Activated CD4-positive, alpha-beta T cell treated with anti-CD3 and anti-CD28 coated beads, Interleukin-2, amount 10 ng/mL, durations not matched to agents 24 days and 14 days (primary cell): ENCODE measurements around the gene ZP3. TPM values are rescaled to one million over a fixed set of nuclear protein-coding genes. Genes with fewer than 3 reads are reported as not detected.
A peak's percentile ranks its signal among the peaks of the same experiment; 100 is the strongest.
"Not testable (repeated sequence)": the region's sequence is repeated elsewhere in the genome, so short reads cannot be mapped to it uniquely, and the experiment has no call there.

Source experiments
- DNase-seq: peaks from one replicate; pipeline ENCODE4 v3.0.0; 2022
- H3K27ac Mint-ChIP-seq: one replicate; pipeline ENCODE4 v1.8.0; 2022; ENCODE audit warnings: mild to moderate bottlenecking, mixed read lengths
- H3K27me3 Mint-ChIP-seq: one replicate; pipeline ENCODE4 v1.8.0; 2022; ENCODE audit warnings: mixed read lengths
- H3K36me3 Mint-ChIP-seq: one replicate; pipeline ENCODE4 v1.8.0; 2022; ENCODE audit warnings: low read depth, mild to moderate bottlenecking, mixed read lengths
- H3K4me1 Mint-ChIP-seq: one replicate; pipeline ENCODE4 v1.8.0; 2021; ENCODE audit warnings: mixed read lengths
- H3K4me3 Mint-ChIP-seq: one replicate; pipeline ENCODE4 v1.8.0; 2022; ENCODE audit warnings: mild to moderate bottlenecking, moderate library complexity, mixed read lengths
- H3K9me3 Mint-ChIP-seq: one replicate; pipeline ENCODE4 v1.8.0; 2021; ENCODE audit warnings: mixed read lengths
- intact Hi-C: fragments of 100-400 bp; cut with micrococcal nuclease; formaldehyde crosslinking; loops from one replicate; pipeline ENCODE4 v1.15.1; 2023
- total RNA-seq: library from RNA; stranded (reverse); gene quantifications from 2 replicates; pipeline ENCODE4 v1.2.3, GENCODE V29; 2022

The ZP3 gene
- total RNA-seq, 1 donor from 2014 or later: 7.5 TPM

DNA sequence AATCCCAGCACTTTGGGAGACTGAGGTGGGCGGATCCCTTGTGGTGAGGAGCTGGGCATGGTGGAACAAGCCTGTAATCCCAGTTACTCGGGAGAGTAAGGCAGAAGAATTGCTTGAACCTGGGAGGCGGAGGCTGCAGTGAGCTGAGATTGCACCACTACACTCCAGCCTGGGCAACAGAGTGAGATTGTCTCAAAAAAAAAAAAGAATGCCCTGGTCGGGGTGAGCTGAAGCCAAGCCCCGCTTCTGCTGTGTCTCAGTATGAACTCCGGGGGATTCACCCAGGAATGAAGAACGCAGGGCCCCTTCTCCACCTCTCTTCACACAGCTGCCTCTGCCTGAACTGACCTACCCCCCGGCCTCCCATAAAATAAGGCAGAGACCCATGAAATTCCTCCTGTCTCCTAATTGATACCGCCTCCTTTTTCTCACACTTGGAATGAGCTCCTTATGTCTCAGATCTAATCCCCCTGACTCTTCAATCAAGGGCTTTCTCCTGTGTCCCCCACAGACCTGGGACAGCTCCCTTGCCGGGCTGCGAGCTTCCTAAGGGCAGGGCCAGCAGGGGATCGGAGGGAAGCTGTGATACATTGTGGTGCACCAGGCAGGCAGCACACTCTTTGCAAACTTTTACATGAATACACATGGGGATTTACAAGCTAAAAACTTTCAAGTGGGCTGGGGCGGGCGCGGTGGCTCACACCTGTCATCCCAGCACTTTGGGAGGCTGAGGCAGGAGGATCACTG lies 911 bp upstream of the ZP3 start:
- intact Hi-C loops: no loop called here
- no peak overlapping the region for H3K27ac Mint-ChIP-seq
- peaks cover 15% of the 10 kb centered on the region for H3K27me3 Mint-ChIP-seq

DNA sequence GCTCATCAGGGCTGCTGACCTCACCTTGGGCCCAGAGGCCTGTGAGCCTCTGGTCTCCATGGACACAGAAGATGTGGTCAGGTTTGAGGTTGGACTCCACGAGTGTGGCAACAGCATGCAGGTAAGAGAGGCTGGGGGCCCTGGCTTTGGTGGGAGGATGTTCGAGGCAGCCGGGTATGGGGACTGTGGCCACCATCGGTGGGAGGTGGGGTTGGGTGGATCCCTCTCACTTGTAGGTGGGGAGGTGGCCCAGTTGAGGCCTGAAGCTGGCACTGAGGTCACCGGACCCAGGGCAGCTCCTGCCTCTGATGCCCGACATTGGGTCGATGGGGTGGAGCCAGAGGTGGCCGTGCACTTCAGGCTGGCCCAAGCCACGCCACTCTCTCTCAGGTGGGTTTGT lies 406 bp downstream of the ZP3 start:
- H3K36me3 Mint-ChIP-seq: no peaks in the 10 kb centered on the region
- H3K27ac Mint-ChIP-seq: no peak overlapping the region
- DNase-seq: no peak
- no peaks in the 10 kb centered on the region for H3K9me3 Mint-ChIP-seq
- peaks cover 8% of the 10 kb centered on the region for H3K27me3 Mint-ChIP-seq
- intact Hi-C loops: no loop called here
- peaks cover 19% of the 10 kb centered on the region for H3K4me1 Mint-ChIP-seq
- no peak overlapping the region for H3K4me3 Mint-ChIP-seq

More for the DNA sequence above, 911 bp upstream of the ZP3 start:
- DNase-seq: no peak
- Mint-ChIP-seq H3K9me3 (no peaks in the 10 kb centered on the region), H3K36me3 (no peaks in the 10 kb centered on the region), H3K4me3 (peak overlapping the region; percentile 20), H3K4me1 (peaks cover 23% of the 10 kb centered on the region)

DNA sequence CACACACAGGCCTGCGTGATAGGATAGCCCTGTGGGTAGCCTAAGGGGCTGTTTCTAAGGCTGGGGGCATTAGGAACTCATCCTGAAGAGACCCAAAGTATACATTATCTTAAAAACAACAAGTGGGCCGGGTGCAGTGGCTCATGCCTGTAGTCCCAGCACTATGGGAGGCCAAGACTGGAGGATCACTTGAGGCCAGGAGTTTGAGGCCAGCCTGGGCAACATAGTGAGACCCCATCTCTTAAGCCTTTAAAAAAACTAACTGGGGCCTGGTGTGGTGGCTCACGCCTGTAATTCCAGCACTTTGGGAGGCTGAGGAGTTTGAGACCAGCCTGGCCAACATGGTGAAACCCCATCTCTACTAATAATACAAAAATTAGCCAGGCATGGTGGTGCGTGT lies 808 bp downstream of the ZP3 start:
- intact Hi-C loops, H3K27me3 Mint-ChIP-seq, H3K4me3 Mint-ChIP-seq, H3K9me3 Mint-ChIP-seq, H3K36me3 Mint-ChIP-seq, H3K27ac Mint-ChIP-seq, DNase-seq: not testable (repeated sequence)
- H3K4me1 Mint-ChIP-seq: peaks cover 19% of the 10 kb centered on the region

DNA sequence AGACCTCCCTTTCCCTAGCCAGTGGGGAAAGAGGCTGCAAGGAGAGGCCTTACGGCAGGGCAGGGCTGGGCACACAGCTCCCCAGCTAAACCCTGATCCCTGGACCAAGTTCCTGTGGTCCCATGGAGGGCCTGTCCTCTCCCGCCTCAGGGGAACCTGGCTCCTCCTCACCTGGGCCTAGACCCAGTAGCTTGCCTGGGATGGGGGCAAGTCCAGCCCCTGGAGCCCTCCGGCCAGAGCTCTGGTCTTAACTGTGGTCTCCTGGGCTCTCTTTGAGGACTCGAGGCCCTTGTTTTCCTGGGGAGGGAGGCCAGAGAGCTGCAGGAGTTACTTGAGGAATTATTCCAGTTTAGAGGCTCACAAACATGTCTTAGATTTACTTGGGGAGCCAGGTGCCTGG lies 1.5 kb downstream of the ZP3 start:
- Mint-ChIP-seq H3K9me3 (no peaks in the 10 kb centered on the region), H3K27me3 (peaks cover 5% of the 10 kb centered on the region), H3K27ac (no peak overlapping the region), H3K4me3 (no peak overlapping the region), H3K4me1 (peaks cover 19% of the 10 kb centered on the region), H3K36me3 (no peaks in the 10 kb centered on the region)
- intact Hi-C loops: no loop called here
- no peak for DNase-seq

DNA sequence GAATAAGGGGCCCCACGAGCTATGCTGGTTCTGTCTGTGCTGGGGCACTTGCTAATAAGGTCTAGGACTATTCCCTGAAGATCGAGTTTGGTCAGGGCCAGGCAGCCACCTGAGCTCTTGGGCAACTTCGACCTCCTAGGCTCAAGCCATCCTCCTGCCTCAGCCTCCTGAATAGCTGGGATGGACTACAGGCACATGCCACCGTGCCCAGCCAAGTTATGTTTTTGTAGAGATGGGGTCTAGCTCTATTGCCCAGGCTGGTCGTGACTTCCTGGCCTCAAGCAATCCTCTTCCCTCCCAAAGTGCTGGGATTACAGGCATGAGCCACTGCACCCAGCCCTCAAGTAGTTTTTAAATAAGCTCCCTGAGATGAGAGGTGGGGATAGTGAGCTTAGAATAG lies 2.9 kb downstream of the ZP3 start:
- H3K36me3 Mint-ChIP-seq: no peaks in the 10 kb centered on the region

DNA sequence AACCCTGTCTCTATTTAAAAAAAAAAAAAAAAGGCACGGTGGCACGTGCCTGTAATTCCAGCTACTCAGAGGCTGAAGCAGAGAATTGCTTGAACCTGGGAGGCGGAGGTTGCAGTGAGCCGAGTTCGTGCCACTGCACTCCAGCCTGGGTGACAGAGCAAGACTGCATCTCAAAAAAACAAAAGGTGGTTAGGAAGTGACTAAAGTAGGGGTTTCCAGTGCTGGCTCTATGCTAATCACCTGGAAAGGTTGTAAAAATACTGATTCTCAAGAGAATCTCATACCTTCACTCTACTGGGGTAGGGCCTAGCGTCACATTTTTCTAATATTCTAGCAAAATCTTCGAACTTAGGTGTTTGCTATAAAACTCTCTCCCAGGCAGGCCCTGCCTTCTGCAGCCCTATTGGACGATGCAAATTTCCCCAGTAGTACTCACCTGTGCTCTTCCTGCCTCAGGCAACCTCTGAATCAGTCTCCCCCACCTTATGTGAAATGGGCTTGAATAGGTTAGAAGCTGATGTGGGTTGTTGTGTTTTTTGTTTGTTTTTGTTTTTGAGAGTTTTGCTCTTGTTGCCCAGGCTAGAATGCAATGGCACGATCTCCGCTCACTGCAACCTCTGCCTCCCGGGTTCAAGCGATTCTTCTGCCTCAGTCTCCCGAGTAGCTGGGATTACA lies 3.5 kb downstream of the ZP3 start:
- H3K4me1 Mint-ChIP-seq: peaks cover 17% of the 10 kb centered on the region
- H3K36me3 Mint-ChIP-seq: no peaks in the 10 kb centered on the region
- H3K4me3 Mint-ChIP-seq: no peak overlapping the region
- H3K9me3 Mint-ChIP-seq: no peaks in the 10 kb centered on the region
- H3K27ac Mint-ChIP-seq: no peak overlapping the region
- no peak for DNase-seq
- intact Hi-C loops: no loop called here
- peaks cover 3% of the 10 kb centered on the region for H3K27me3 Mint-ChIP-seq

More for the DNA sequence above, 2.9 kb downstream of the ZP3 start:
- intact Hi-C loops: no loop called here
- no peak for DNase-seq
- Mint-ChIP-seq H3K4me3 (no peak overlapping the region), H3K27me3 (peaks cover 5% of the 10 kb centered on the region), H3K27ac (no peak overlapping the region), H3K9me3 (no peaks in the 10 kb centered on the region), H3K4me1 (peaks cover 19% of the 10 kb centered on the region)

DNA sequence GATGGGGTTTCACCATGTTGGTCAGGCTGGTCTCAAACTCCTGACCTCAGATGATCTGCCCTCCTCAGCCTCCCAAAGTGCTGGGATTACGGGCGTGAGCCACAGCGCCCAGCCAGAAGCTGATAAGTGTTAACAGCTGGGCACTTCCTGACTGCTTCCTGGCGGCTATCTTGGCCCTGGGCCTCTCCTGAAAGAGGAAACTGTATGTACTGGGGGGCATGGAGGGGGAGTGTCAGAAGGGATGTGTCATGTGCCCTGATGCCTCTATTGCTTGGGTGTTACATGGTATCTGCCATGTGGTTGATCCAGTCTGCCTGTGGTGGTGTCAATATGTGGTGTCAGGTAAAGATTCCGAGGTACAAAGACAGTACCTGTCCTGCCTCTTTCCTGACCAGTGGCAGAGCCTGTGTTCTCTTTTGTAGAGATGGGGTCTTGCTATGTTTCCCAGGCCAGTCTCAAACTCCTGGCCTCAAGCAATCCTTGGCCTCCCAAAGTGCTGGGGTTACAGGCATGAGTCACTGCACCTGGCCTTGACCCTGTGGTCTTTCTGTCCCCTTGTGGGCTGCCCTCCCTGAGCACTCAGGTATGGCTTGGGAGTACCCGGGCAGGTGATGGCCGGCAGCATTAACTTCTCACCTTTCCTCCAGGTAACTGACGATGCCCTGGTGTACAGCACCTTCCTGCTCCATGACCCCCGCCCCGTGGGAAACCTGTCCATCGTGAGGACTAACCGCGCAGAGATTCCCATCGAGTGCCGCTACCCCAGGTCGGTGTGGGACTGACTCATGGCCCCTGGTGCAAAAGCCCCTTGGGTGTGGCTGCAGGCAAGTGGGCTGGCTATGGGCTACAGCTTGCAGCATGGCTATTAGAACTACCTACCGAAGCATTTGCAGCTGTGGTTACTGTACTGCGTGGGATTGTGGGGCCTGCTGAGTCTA lies 4.4 kb downstream of the ZP3 start:
- Mint-ChIP-seq H3K36me3 (no peaks in the 10 kb centered on the region), H3K4me3 (no peak overlapping the region), H3K27me3 (no peaks in the 10 kb centered on the region), H3K9me3 (no peaks in the 10 kb centered on the region), H3K27ac (no peak overlapping the region), H3K4me1 (peaks cover 11% of the 10 kb centered on the region)
- DNase-seq: no peak
- intact Hi-C loops: no loop called here

GRCh38 chr7:76430211-76430610 lies 5.5 kb downstream of the ZP3 start:
- Mint-ChIP-seq H3K9me3 (no peaks in the 10 kb centered on the region), H3K27me3 (no peaks in the 10 kb centered on the region), H3K27ac (no peak overlapping the region), H3K36me3 (peaks cover 2% of the 10 kb centered on the region), H3K4me3 (no peak overlapping the region), H3K4me1 (peaks cover 2% of the 10 kb centered on the region)
- intact Hi-C loops: no loop called here
- DNase-seq: no peak

DNA sequence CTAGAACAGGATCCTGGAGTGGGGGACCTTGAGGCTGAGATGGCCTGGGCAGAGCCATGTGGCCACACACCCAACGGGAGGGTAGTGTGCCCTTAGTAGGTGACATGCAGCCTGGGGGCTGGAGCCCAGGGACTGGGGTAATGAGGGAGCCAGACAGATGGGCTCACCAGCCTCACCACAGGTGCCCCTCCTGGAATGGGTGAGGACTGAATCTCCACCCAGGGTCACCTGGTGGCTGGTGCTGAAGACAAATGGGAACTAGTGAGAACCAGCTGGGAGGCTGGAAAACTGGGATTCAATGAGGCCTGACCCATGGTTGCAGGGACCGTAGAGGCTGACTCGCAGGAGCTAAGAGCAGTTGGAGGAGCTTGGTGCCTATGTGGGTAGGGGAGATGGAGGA lies 6.1 kb downstream of the ZP3 start:
- H3K9me3 Mint-ChIP-seq: no peaks in the 10 kb centered on the region
- peaks cover 2% of the 10 kb centered on the region for H3K36me3 Mint-ChIP-seq
- DNase-seq: no peak
- intact Hi-C loops: no loop called here
- H3K4me1 Mint-ChIP-seq: peaks cover 2% of the 10 kb centered on the region
- H3K27ac Mint-ChIP-seq: no peak overlapping the region
- H3K4me3 Mint-ChIP-seq: no peak overlapping the region
- H3K27me3 Mint-ChIP-seq: no peaks in the 10 kb centered on the region

- intact Hi-C loops: not testable (repeated sequence)
Measured at GRCh38 chr7:76437873-76438272, 13.1 kb downstream of the ZP3 start.

DNA sequence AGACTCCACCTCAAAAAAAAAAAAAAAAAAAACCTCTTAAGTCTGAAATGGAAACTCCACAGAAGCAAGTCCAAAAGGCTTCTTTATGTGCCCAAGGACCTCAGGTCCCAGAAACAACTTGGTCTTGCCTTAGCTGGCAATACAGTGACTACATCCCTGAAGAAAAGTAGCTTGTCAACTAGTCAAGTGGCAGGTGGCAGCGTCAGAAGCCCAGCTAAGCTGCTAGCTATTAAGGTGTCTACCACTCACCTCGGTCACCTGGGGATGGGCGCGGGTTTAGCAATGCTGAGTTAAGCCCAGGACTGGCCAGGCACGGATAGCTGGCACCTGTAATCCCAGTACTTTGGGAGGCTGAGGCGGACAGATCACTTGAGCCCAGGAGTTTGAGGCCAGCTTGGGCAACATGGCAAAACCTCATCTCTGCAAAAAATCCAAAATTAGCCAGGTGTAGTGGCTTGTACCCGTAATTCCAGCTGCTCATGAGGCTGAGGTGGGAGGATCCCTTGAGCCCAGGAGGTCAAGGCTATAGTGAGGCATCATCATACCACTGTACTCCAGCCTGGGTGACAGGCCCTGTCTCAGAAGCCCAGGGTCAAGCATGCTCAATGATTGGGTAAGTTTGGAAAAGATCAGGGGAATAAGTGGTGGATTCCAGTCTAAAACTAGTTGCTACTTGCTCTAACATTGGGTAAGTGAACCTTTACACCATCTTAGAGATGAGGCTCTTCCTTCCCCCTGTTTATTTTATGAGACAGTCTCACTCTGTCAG lies 14.6 kb downstream of the ZP3 start:
- intact Hi-C loops, H3K4me3 Mint-ChIP-seq, H3K4me1 Mint-ChIP-seq, H3K27me3 Mint-ChIP-seq, H3K27ac Mint-ChIP-seq, H3K36me3 Mint-ChIP-seq, H3K9me3 Mint-ChIP-seq: not testable (repeated sequence)
- DNase-seq: peak; percentile 53

More at GRCh38 chr7:76437873-76438272, 13.1 kb downstream of the ZP3 start:
- not testable (repeated sequence) for H3K27ac Mint-ChIP-seq, H3K9me3 Mint-ChIP-seq, H3K27me3 Mint-ChIP-seq, H3K4me3 Mint-ChIP-seq, H3K36me3 Mint-ChIP-seq, H3K4me1 Mint-ChIP-seq
- DNase-seq: peak; percentile 90

- intact Hi-C loops, H3K4me3 Mint-ChIP-seq, H3K9me3 Mint-ChIP-seq, H3K27ac Mint-ChIP-seq, H3K27me3 Mint-ChIP-seq, H3K36me3 Mint-ChIP-seq, H3K4me1 Mint-ChIP-seq: not testable (repeated sequence)
- peak; percentile 45 for DNase-seq
Measured at GRCh38 chr7:76440404-76440803, 15.7 kb downstream of the ZP3 start.

- H3K27ac Mint-ChIP-seq, DNase-seq, H3K9me3 Mint-ChIP-seq, H3K4me1 Mint-ChIP-seq, H3K36me3 Mint-ChIP-seq, H3K27me3 Mint-ChIP-seq, H3K4me3 Mint-ChIP-seq, intact Hi-C loops: not testable (repeated sequence)
Measured at GRCh38 chr7:76441792-76442191, 17.0 kb downstream of the ZP3 start.
